Measurements from ENCODE around the gene HINT3. TPM values are rescaled to one million over a fixed set of nuclear protein-coding genes. Genes with fewer than 3 reads are reported as not detected.

Gene HINT3
- total RNA-seq, 3 donors from 2014 or later: 19.0 to 37.3 (median 26.2) TPM

DNA sequence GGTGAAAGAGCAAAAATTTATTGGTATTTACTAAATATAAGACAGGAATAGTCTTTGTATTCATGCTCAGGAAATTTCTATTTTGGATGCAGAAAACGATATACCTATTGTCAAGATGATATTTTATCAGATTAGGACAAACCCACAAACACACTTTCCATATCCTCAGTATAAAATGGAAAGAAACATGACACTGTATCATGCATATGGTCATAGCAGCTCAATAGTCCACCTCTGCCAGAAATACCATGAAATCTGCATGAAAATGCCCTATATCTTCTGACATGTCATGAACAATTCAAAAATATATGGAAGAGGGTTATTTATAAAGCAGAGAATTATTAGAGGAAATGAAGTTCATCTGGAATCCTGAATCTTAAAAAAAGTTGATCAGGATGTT lies 11.7 kb upstream of the HINT3 start:
- no peak for DNase-seq (ENCODE audit: low spot score in 2 of 2)
- no peaks in the 10 kb centered on the region for H3K36me3 ChIP-seq
- H3K27me3 ChIP-seq: no peaks in the 10 kb centered on the region
- H3K4me1 ChIP-seq: no peaks in the 10 kb centered on the region
- intact Hi-C loops (cut with DNase I; ENCODE audit: low total_unique reads): no loop called here
- TF ChIP-seq POLR2AphosphoS5 (IDR thresholded peaks at IDR 0.05) (no peak), POLR2A (IDR thresholded peaks at IDR 0.05) (no peak)
- TF ChIP-seq, protein P1, sequence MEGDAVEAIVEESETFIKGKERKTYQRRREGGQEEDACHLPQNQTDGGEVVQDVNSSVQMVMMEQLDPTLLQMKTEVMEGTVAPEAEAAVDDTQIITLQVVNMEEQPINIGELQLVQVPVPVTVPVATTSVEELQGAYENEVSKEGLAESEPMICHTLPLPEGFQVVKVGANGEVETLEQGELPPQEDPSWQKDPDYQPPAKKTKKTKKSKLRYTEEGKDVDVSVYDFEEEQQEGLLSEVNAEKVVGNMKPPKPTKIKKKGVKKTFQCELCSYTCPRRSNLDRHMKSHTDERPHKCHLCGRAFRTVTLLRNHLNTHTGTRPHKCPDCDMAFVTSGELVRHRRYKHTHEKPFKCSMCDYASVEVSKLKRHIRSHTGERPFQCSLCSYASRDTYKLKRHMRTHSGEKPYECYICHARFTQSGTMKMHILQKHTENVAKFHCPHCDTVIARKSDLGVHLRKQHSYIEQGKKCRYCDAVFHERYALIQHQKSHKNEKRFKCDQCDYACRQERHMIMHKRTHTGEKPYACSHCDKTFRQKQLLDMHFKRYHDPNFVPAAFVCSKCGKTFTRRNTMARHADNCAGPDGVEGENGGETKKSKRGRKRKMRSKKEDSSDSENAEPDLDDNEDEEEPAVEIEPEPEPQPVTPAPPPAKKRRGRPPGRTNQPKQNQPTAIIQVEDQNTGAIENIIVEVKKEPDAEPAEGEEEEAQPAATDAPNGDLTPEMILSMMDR (IDR thresholded peaks at IDR 0.05): no peak
- no peaks in the 10 kb centered on the region for H3K9me3 ChIP-seq
- H3K4me3 ChIP-seq: no peak overlapping the region
- peak overlapping the region; percentile 57 to 76 for H3K27ac ChIP-seq

DNA sequence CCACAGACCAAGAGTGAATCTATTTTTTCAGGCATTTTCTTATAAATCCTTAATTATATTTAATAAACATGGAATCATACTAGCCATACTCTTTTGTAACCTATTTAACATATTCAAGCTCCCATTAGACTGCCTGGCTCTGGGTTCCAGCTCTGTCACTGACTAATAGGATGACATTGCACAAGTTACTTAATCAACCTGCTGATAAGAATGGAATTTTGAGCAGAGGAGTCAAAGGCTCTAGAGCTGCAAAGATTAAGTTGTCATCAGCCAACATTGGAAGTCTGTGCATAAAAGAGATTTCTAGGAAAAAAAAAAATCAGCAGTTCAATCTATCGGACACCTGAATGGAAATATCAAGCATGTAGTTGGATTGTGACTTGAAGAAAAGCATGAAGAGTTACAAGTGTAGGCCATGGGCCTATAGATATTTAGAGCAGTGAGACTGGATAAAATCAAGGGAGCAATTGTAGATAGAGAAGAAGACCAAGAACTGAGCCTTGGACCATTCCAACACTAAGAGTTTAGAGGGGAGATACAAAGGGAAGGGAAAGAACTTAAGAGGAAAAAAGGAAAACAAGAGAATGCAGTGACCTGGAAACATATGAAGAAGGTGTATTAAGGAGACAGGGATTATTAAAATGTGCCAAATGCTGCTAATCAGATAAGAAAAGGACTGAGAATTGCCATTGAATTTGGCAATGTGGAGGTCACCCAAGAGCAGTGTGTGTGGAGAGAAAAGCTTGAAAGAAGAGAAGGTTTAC lies 11.0 kb upstream of the HINT3 start:
- TF ChIP-seq POLR2AphosphoS5 (IDR thresholded peaks at IDR 0.05) (no peak), POLR2A (IDR thresholded peaks at IDR 0.05) (no peak)
- TF ChIP-seq, protein P1 (IDR thresholded peaks at IDR 0.05): no peak
- DNase-seq (ENCODE audit: low spot score in 2 of 2): no peak
- Histone ChIP-seq H3K9me3 (no peaks in the 10 kb centered on the region), H3K4me1 (no peaks in the 10 kb centered on the region), H3K4me3 (no peak overlapping the region), H3K27me3 (no peaks in the 10 kb centered on the region), H3K36me3 (no peaks in the 10 kb centered on the region), H3K27ac (peak overlapping the region in 1 of 2 donors; percentile 4)
- intact Hi-C loops (cut with DNase I; ENCODE audit: low total_unique reads): no loop called here

GRCh38 chr6:125947615-125948014 lies 9.0 kb upstream of the HINT3 start:
- H3K27ac ChIP-seq: no peak overlapping the region
- no peak for DNase-seq (ENCODE audit: low spot score in 2 of 2)
- H3K36me3 ChIP-seq: no peaks in the 10 kb centered on the region
- no peak overlapping the region for H3K4me3 ChIP-seq
- no peaks in the 10 kb centered on the region for H3K4me1 ChIP-seq
- no peaks in the 10 kb centered on the region for H3K9me3 ChIP-seq
- no peaks in the 10 kb centered on the region for H3K27me3 ChIP-seq
- intact Hi-C loops (cut with DNase I; ENCODE audit: low total_unique reads): no loop called here
- TF ChIP-seq, protein P1 (IDR thresholded peaks at IDR 0.05): no peak
- TF ChIP-seq POLR2A (IDR thresholded peaks at IDR 0.05) (no peak), POLR2AphosphoS5 (IDR thresholded peaks at IDR 0.05) (no peak)

DNA sequence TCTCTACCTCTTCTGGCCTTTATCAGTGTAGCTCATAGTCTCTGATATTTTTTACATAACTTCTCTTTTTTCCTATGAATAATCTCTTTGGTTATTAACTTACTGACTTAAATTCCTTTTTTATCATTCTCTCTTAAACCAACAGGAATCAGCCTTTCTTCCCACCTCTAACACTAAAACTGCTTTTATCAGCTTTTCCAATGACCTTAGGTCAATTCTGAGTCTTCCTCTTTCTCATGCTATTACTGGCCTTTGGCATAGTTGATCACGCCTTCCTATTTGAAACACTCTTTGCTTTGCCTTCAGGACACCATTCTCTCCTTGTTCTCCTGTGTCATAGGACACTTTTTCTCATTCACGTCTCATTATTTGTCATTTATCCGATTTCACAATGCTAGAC lies 8.1 kb upstream of the HINT3 start:
- no peak overlapping the region for H3K4me3 ChIP-seq
- H3K4me1 ChIP-seq: no peaks in the 10 kb centered on the region
- DNase-seq (ENCODE audit: low spot score in 2 of 2): no peak
- no peaks in the 10 kb centered on the region for H3K9me3 ChIP-seq
- no peaks in the 10 kb centered on the region for H3K27me3 ChIP-seq
- H3K27ac ChIP-seq: no peak overlapping the region
- TF ChIP-seq, protein P1 (IDR thresholded peaks at IDR 0.05): no peak
- TF ChIP-seq POLR2AphosphoS5 (IDR thresholded peaks at IDR 0.05) (no peak), POLR2A (IDR thresholded peaks at IDR 0.05) (no peak)
- intact Hi-C loops (cut with DNase I; ENCODE audit: low total_unique reads): no loop called here
- no peaks in the 10 kb centered on the region for H3K36me3 ChIP-seq

GRCh38 chr6:125949069-125949468 lies 7.5 kb upstream of the HINT3 start:
- Histone ChIP-seq H3K9me3 (no peaks in the 10 kb centered on the region), H3K27ac (no peak overlapping the region), H3K27me3 (no peaks in the 10 kb centered on the region), H3K4me1 (no peaks in the 10 kb centered on the region), H3K36me3 (no peaks in the 10 kb centered on the region), H3K4me3 (no peak overlapping the region)
- intact Hi-C loops (cut with DNase I; ENCODE audit: low total_unique reads): no loop called here
- DNase-seq (ENCODE audit: low spot score in 2 of 2): no peak
- TF ChIP-seq POLR2A (IDR thresholded peaks at IDR 0.05) (no peak), POLR2AphosphoS5 (IDR thresholded peaks at IDR 0.05) (no peak)
- TF ChIP-seq, protein P1 (IDR thresholded peaks at IDR 0.05): no peak
